ENCODE data around the gene HOGA1.

HOGA1 gene

GRCh38 chr10:97546456-97547270 lies 37.5 kb upstream of the HOGA1 start:
- no peak for TF ChIP-seq SIN3A (IDR thresholded peaks at IDR 0.05; ENCODE audit: borderline replicate concordance, insufficient read depth, low read length)
- TF ChIP-seq POLR2AphosphoS5 (IDR thresholded peaks at IDR 0.05; ENCODE audit: low read depth, low read length): no peak
- TF ChIP-seq TAF1 (IDR thresholded peaks at IDR 0.05; ENCODE audit: borderline replicate concordance, insufficient read depth, low read length): no peak
- TF ChIP-seq FOXP2 (optimal IDR thresholded peaks at IDR 0.05; ENCODE audit: borderline replicate concordance, extremely low read depth, extremely low read length, insufficient read depth): no peak
- no peak for TF ChIP-seq REST (IDR thresholded peaks at IDR 0.05; ENCODE audit: insufficient read depth in 1 of 2, low read depth in 2 of 2, low read length in 2 of 2)

GRCh38 chr10:97547271-97547600 lies 37.0 kb upstream of the HOGA1 start:
- TF ChIP-seq FOXP2 (optimal IDR thresholded peaks at IDR 0.05; ENCODE audit: borderline replicate concordance, extremely low read depth, extremely low read length, insufficient read depth) (no peak), SIN3A (IDR thresholded peaks at IDR 0.05; ENCODE audit: borderline replicate concordance, insufficient read depth, low read length) (no peak), REST (IDR thresholded peaks at IDR 0.05; ENCODE audit: insufficient read depth in 1 of 2, low read depth in 2 of 2, low read length in 2 of 2) (no peak), POLR2AphosphoS5 (IDR thresholded peaks at IDR 0.05; ENCODE audit: low read depth, low read length) (no peak), TAF1 (IDR thresholded peaks at IDR 0.05; ENCODE audit: borderline replicate concordance, insufficient read depth, low read length) (no peak)

GRCh38 chr10:97547962-97548361 lies 36.2 kb upstream of the HOGA1 start:
- TF ChIP-seq POLR2AphosphoS5 (IDR thresholded peaks at IDR 0.05; ENCODE audit: low read depth, low read length) (no peak), SIN3A (IDR thresholded peaks at IDR 0.05; ENCODE audit: borderline replicate concordance, insufficient read depth, low read length) (no peak), TAF1 (IDR thresholded peaks at IDR 0.05; ENCODE audit: borderline replicate concordance, insufficient read depth, low read length) (no peak), REST (IDR thresholded peaks at IDR 0.05; ENCODE audit: insufficient read depth in 1 of 2, low read depth in 2 of 2, low read length in 2 of 2) (no peak), FOXP2 (optimal IDR thresholded peaks at IDR 0.05; ENCODE audit: borderline replicate concordance, extremely low read depth, extremely low read length, insufficient read depth) (no peak)

GRCh38 chr10:97548828-97549455 lies 35.2 kb upstream of the HOGA1 start:
- TF ChIP-seq TAF1 (IDR thresholded peaks at IDR 0.05; ENCODE audit: borderline replicate concordance, insufficient read depth, low read length) (no peak), REST (IDR thresholded peaks at IDR 0.05; ENCODE audit: insufficient read depth in 1 of 2, low read depth in 2 of 2, low read length in 2 of 2) (no peak), SIN3A (IDR thresholded peaks at IDR 0.05; ENCODE audit: borderline replicate concordance, insufficient read depth, low read length) (no peak), FOXP2 (optimal IDR thresholded peaks at IDR 0.05; ENCODE audit: borderline replicate concordance, extremely low read depth, extremely low read length, insufficient read depth) (no peak), POLR2AphosphoS5 (IDR thresholded peaks at IDR 0.05; ENCODE audit: low read depth, low read length) (no peak)

Data from PFSK-1 (cell line).